WTC11 (cell line): Measurements from ENCODE around the gene SIX6. TPM values are rescaled to one million over a fixed set of nuclear protein-coding genes. Genes with fewer than 3 reads are reported as not detected.
A peak's percentile ranks its signal among the peaks of the same experiment; 100 is the strongest.

Experiments used
- ATAC-seq: fragments of 200-7000 bp; cut with Tn5 transposase; 2 replicates; pipeline ENCODE4 v1.10.0; 2021; ENCODE audit warnings: mild to moderate bottlenecking, moderate library complexity
- CTCF ChIA-PET: fragments of 300-600 bp; sonication (Branson Sonifier 250); formaldehyde crosslinking; loops from one replicate; lab custom pipeline; 2021; ENCODE audit warnings: antibody characterized with exemption; lab: Charles Lee
- POLR2A ChIA-PET: fragments of 350-600 bp; sonication (Branson Sonifier 250); formaldehyde crosslinking; loops from one replicate; lab custom pipeline; 2021; ENCODE audit warnings: antibody characterized with exemption; lab: Charles Lee
- DNase-seq: peaks from one replicate; pipeline ENCODE4 v3.0.0; 2021; ENCODE audit warnings: low spot score
- H3K27ac Mint-ChIP-seq: 2 replicates; pipeline ENCODE4 v1.8.0; 2021; ENCODE audit warnings: mixed read lengths
- H3K27me3 Mint-ChIP-seq: 2 replicates; pipeline ENCODE4 v1.8.0; 2021; ENCODE audit warnings: low read depth, mild to moderate bottlenecking, moderate library complexity, mixed read lengths
- H3K36me3 Mint-ChIP-seq: 2 replicates; pipeline ENCODE4 v1.8.0; 2021; ENCODE audit warnings: mixed read lengths
- H3K4me1 Mint-ChIP-seq: 2 replicates; pipeline ENCODE4 v1.8.0; 2022; ENCODE audit warnings: mixed read lengths
- H3K4me3 Mint-ChIP-seq: 2 replicates; pipeline ENCODE4 v1.8.0; 2021; ENCODE audit warnings: mild to moderate bottlenecking, moderate library complexity, mixed read lengths
- H3K9me3 Mint-ChIP-seq: 2 replicates; pipeline ENCODE4 v1.8.0; 2021; ENCODE audit warnings: mixed read lengths
- ATF1 ChIP-seq: sonication (generic); formaldehyde crosslinking; IDR thresholded peaks from 2 replicates; pipeline ENCODE4 v1.8.1; 2023; ENCODE audit warnings: mild to moderate bottlenecking, moderate library complexity, missing genetic modification reagents
- CREM ChIP-seq: sonication (generic); formaldehyde crosslinking; IDR thresholded peaks from 2 replicates; pipeline ENCODE4 v1.8.1; 2022; ENCODE audit warnings: mild to moderate bottlenecking, missing genetic modification reagents, moderate library complexity
- E2F4 ChIP-seq: sonication (generic); formaldehyde crosslinking; IDR thresholded peaks from 2 replicates; pipeline ENCODE4 v1.8.1; 2022; ENCODE audit warnings: low read depth, mild to moderate bottlenecking, moderate library complexity, missing genetic modification reagents, borderline replicate concordance
- FOXJ3 ChIP-seq: sonication (generic); formaldehyde crosslinking; IDR thresholded peaks from 2 replicates; pipeline ENCODE4 v1.9.0; 2021; ENCODE audit warnings: missing genetic modification reagents, mild to moderate bottlenecking, borderline replicate concordance
- FOXK1 ChIP-seq: sonication (generic); formaldehyde crosslinking; IDR thresholded peaks from 2 replicates; pipeline ENCODE4 v1.8.0; 2022; ENCODE audit warnings: mild to moderate bottlenecking, moderate library complexity, missing genetic modification reagents
- GABPB1 ChIP-seq: sonication (generic); formaldehyde crosslinking; IDR thresholded peaks from 2 replicates; pipeline ENCODE4 v1.8.1; 2023; ENCODE audit warnings: mild to moderate bottlenecking, missing genetic modification reagents
- HMGA2 ChIP-seq: fragments of 250-450 bp; sonication (Bioruptor Pico); IDR thresholded peaks from 2 replicates; pipeline ENCODE4 v1.4.0; 2021; ENCODE audit warnings: mild to moderate bottlenecking, moderate library complexity
- JAZF1 ChIP-seq: fragments of 250-450 bp; sonication (Bioruptor Pico); IDR thresholded peaks from 2 replicates; pipeline ENCODE4 v1.9.0; 2021; ENCODE audit warnings: moderate library complexity, mild to moderate bottlenecking, inconsistent platforms
- KAT7 ChIP-seq: sonication (generic); formaldehyde crosslinking; IDR thresholded peaks from 2 replicates; pipeline ENCODE4 v1.8.1; 2023; ENCODE audit warnings: missing genetic modification reagents, mild to moderate bottlenecking, borderline replicate concordance
- NFYB ChIP-seq: sonication (generic); formaldehyde crosslinking; conservative IDR thresholded peaks from 2 replicates; pipeline ENCODE4 v1.8.0; 2022; ENCODE audit warnings: low read depth, missing genetic modification reagents
- NR2C2 ChIP-seq: sonication (generic); formaldehyde crosslinking; IDR thresholded peaks from 2 replicates; pipeline ENCODE4 v1.8.0; 2022; ENCODE audit warnings: mild to moderate bottlenecking, missing genetic modification reagents
- PRDM15 ChIP-seq: sonication (generic); formaldehyde crosslinking; IDR thresholded peaks from 2 replicates; pipeline ENCODE4 v1.8.0; 2022; ENCODE audit warnings: missing genetic modification reagents
- RORB ChIP-seq: fragments of 250-450 bp; sonication (Bioruptor Pico); IDR thresholded peaks from 2 replicates; pipeline ENCODE4 v1.9.0; 2021; ENCODE audit warnings: mild to moderate bottlenecking
- SMAD3 ChIP-seq: sonication (generic); formaldehyde crosslinking; IDR thresholded peaks from 2 replicates; pipeline ENCODE4 v1.8.0; 2022; ENCODE audit warnings: missing genetic modification reagents, mild to moderate bottlenecking, borderline replicate concordance
- SP1 ChIP-seq: sonication (generic); formaldehyde crosslinking; conservative IDR thresholded peaks from 2 replicates; pipeline ENCODE4 v1.8.1; 2022; ENCODE audit warnings: missing genetic modification reagents
- TCF7 ChIP-seq: sonication (generic); formaldehyde crosslinking; IDR thresholded peaks from 2 replicates; pipeline ENCODE4 v1.8.0; 2022; ENCODE audit warnings: mild to moderate bottlenecking, low read depth, missing genetic modification reagents, moderate library complexity
- ZBTB21 ChIP-seq: sonication (generic); formaldehyde crosslinking; IDR thresholded peaks from 2 replicates; pipeline ENCODE4 v1.8.1; 2023; ENCODE audit warnings: mild to moderate bottlenecking, missing genetic modification reagents, borderline replicate concordance
- ZNF219 ChIP-seq: sonication (generic); formaldehyde crosslinking; IDR thresholded peaks from 2 replicates; pipeline ENCODE4 v1.8.0; 2023; ENCODE audit warnings: missing genetic modification reagents, mild to moderate bottlenecking, borderline replicate concordance
- total RNA-seq: library from RNA; stranded (reverse); gene quantifications from 3 replicates; pipeline ENCODE4 v1.2.3, GENCODE V29; 2021
- TF ChIP-seq, protein P1 (sequence below): sonication (generic); formaldehyde crosslinking; IDR thresholded peaks from 2 replicates; pipeline ENCODE4 v1.8.0; 2022; ENCODE audit warnings: mild to moderate bottlenecking, missing genetic modification reagents
- TF ChIP-seq, protein P2 (sequence below): sonication (generic); formaldehyde crosslinking; IDR thresholded peaks from 2 replicates; pipeline ENCODE4 v1.8.0; 2022; ENCODE audit warnings: mild to moderate bottlenecking, missing genetic modification reagents
- TF ChIP-seq, protein P3 (sequence below): fragments of 250-450 bp; sonication (Bioruptor Pico); IDR thresholded peaks from 2 replicates; pipeline ENCODE4 v1.9.0; 2021; ENCODE audit warnings: mild to moderate bottlenecking, borderline replicate concordance

The SIX6 gene
- total RNA-seq, 1 experiment from 2014 or later, result 0.07 TPM

DNA sequence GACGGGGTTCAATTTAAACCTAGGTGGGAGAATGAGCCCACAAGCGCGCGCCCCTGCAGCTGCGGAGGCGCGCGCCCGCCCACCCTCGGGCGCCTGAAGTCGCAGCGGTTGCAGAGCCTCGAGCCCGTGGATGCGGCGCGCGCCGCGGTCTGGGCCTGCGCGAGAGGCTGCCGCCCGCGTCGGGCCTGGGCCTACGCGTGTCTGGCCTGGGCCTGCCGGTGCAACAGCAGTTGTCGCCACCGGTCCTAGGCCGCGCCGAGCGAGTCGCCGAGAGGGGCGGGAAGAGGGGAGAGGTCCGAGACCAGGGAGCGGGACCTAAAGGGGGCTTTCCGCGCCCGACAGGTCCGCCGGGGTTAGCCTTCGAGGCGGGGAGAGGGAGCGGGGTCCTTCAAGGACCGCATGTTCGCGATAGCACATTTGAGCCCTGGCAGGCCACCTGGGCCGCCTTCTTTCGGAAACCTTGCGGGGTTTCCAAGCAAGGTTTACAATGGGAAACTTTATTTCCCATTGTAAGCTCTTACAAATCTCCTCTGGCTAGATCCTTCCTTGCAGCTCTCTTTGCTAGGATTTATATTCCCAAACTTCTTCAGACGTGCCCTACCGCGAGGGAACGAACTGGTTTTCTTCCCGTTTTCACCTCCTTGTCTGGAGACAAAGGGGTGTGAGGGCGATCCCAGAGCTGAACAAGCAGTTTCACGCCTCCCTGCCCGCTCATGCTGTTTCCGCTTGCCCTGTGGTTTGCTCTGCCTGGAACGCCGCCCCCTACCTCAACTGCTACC lies 6.8 kb downstream of the SIX6 start (continued):
- TF ChIP-seq, protein P1, sequence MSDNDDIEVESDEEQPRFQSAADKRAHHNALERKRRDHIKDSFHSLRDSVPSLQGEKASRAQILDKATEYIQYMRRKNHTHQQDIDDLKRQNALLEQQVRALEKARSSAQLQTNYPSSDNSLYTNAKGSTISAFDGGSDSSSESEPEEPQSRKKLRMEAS, result peak; percentile 24; the same call in 1 of the 2 replicates

DNA sequence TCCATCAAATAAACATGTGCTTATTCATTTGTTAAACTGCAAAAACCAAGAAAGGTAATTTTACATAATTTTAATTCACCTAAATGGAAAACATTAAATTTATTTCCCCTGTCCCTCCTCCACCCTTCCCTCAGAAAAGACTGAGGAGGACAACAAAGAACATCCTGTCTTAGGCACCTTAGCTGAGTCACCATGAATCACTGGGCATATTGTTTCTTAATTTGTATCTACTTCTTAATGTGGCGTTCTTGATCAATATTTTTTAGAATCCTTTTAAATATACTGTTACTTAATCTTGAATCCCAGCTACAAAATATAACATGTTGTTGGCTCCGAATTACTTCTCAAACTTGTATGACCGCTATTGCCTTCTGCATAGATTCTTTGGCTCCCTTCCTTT lies 23.5 kb downstream of the SIX6 start:
- no peak overlapping the region for H3K4me3 Mint-ChIP-seq
- DNase-seq (no peak), ATAC-seq (no peak)
- no peaks in the 10 kb centered on the region for H3K36me3 Mint-ChIP-seq
- H3K9me3 Mint-ChIP-seq, result 0 out of 2 replicates have a peak, but pooled peaks cover 6% of the 10 kb centered on the region
- ChIA-PET CTCF (no interaction called here), POLR2A (no interaction called here)
- TF ChIP-seq NFYB (CRISPR knock-in tag) (no peak), ATF1 (CRISPR knock-in tag) (no peak), TCF7 (no peak), FOXJ3 (CRISPR knock-in tag) (no peak), SMAD3 (no peak), ZBTB21 (CRISPR knock-in tag) (no peak), PRDM15 (CRISPR knock-in tag) (no peak), SP1 (CRISPR knock-in tag) (no peak), JAZF1 (CRISPR knock-in tag) (no peak)
- H3K4me1 Mint-ChIP-seq, result no peaks in the 10 kb centered on the region
- no peaks in the 10 kb centered on the region; the same call in none of the 2 replicates for H3K27me3 Mint-ChIP-seq
- no peak overlapping the region for H3K27ac Mint-ChIP-seq

- ChIA-PET POLR2A (no interaction called here), CTCF (no interaction called here)
- no peak for DNase-seq
- ATAC-seq, result no peak
- H3K36me3 Mint-ChIP-seq, result no peaks in the 10 kb centered on the region
- H3K9me3 Mint-ChIP-seq, result peaks cover 23% of the 10 kb centered on the region
- H3K27me3 Mint-ChIP-seq, result no peaks in the 10 kb centered on the region; the same call in 1 of the 2 replicates
- no peaks in the 10 kb centered on the region for H3K4me1 Mint-ChIP-seq
- H3K4me3 Mint-ChIP-seq, result no peak overlapping the region
- H3K27ac Mint-ChIP-seq, result no peak overlapping the region
- no peak for TF ChIP-seq RORB (CRISPR knock-in tag)
- TF ChIP-seq FOXK1 (CRISPR knock-in tag), result no peak
- TF ChIP-seq KAT7 (CRISPR knock-in tag), result no peak
- TF ChIP-seq, protein P2, sequence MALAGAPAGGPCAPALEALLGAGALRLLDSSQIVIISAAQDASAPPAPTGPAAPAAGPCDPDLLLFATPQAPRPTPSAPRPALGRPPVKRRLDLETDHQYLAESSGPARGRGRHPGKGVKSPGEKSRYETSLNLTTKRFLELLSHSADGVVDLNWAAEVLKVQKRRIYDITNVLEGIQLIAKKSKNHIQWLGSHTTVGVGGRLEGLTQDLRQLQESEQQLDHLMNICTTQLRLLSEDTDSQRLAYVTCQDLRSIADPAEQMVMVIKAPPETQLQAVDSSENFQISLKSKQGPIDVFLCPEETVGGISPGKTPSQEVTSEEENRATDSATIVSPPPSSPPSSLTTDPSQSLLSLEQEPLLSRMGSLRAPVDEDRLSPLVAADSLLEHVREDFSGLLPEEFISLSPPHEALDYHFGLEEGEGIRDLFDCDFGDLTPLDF (CRISPR knock-in tag), result no peak
- no peak for TF ChIP-seq ZNF219 (CRISPR knock-in tag)
- no peak for TF ChIP-seq HMGA2 (CRISPR knock-in tag)
- TF ChIP-seq, protein P3, sequence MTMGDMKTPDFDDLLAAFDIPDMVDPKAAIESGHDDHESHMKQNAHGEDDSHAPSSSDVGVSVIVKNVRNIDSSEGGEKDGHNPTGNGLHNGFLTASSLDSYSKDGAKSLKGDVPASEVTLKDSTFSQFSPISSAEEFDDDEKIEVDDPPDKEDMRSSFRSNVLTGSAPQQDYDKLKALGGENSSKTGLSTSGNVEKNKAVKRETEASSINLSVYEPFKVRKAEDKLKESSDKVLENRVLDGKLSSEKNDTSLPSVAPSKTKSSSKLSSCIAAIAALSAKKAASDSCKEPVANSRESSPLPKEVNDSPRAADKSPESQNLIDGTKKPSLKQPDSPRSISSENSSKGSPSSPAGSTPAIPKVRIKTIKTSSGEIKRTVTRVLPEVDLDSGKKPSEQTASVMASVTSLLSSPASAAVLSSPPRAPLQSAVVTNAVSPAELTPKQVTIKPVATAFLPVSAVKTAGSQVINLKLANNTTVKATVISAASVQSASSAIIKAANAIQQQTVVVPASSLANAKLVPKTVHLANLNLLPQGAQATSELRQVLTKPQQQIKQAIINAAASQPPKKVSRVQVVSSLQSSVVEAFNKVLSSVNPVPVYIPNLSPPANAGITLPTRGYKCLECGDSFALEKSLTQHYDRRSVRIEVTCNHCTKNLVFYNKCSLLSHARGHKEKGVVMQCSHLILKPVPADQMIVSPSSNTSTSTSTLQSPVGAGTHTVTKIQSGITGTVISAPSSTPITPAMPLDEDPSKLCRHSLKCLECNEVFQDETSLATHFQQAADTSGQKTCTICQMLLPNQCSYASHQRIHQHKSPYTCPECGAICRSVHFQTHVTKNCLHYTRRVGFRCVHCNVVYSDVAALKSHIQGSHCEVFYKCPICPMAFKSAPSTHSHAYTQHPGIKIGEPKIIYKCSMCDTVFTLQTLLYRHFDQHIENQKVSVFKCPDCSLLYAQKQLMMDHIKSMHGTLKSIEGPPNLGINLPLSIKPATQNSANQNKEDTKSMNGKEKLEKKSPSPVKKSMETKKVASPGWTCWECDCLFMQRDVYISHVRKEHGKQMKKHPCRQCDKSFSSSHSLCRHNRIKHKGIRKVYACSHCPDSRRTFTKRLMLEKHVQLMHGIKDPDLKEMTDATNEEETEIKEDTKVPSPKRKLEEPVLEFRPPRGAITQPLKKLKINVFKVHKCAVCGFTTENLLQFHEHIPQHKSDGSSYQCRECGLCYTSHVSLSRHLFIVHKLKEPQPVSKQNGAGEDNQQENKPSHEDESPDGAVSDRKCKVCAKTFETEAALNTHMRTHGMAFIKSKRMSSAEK (CRISPR knock-in tag), result no peak
- TF ChIP-seq ATF1 (CRISPR knock-in tag), result no peak
- no peak for TF ChIP-seq E2F4
- TF ChIP-seq CREM, result no peak
- no peak for TF ChIP-seq NR2C2 (CRISPR knock-in tag)
- no peak for TF ChIP-seq GABPB1
- TF ChIP-seq FOXJ3 (CRISPR knock-in tag), result no peak
Observed at GRCh38 chr14:60537663-60538062, 28.7 kb downstream of the SIX6 start.
